Measurements from ENCODE around the gene BLMH. TPM values are rescaled to one million over a fixed set of nuclear protein-coding genes. Genes with fewer than 3 reads are reported as not detected.

BLMH gene
- polyA plus RNA-seq, 1 of the 3 experiments (the other 2 are of a cell fraction): 19.4 TPM

GRCh38 chr17:30210901-30211300 is 80.8 kb downstream of the BLMH start:
- no peak for DNase-seq
- no peak for TF ChIP-seq TEAD4 (IDR thresholded peaks at IDR 0.05; ENCODE audit: borderline replicate concordance, insufficient read depth)
- TF ChIP-seq EZH2phosphoT487 (IDR thresholded peaks at IDR 0.05; ENCODE audit: borderline replicate concordance, low read depth): no peak
- TF ChIP-seq RFX5 (IDR thresholded peaks at IDR 0.05; ENCODE audit: low read length): no peak
- TF ChIP-seq, protein P1, sequence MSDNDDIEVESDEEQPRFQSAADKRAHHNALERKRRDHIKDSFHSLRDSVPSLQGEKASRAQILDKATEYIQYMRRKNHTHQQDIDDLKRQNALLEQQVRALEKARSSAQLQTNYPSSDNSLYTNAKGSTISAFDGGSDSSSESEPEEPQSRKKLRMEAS (IDR thresholded peaks at IDR 0.05; ENCODE audit: low read depth): no peak
- TF ChIP-seq YY1 (IDR thresholded peaks at IDR 0.05; ENCODE audit: low read depth): no peak
- TF ChIP-seq RAD21 (IDR thresholded peaks at IDR 0.05; ENCODE audit: low read length): no peak
- no peaks in the 10 kb centered on the region for H4K20me1 ChIP-seq (ENCODE audit: insufficient read depth)
- H3K4me3 ChIP-seq (ENCODE audit: low read depth in 2 of 2, low read length in 1 of 2): no peak overlapping the region
- no peaks in the 10 kb centered on the region for H3K79me2 ChIP-seq (ENCODE audit: insufficient read depth)
- H3K36me3 ChIP-seq (replicated peaks in 1 of 2; ENCODE audit: control insufficient read depth in 1 of 2, insufficient read depth in 2 of 2, low read length in 1 of 2): no peaks in the 10 kb centered on the region
- no peak overlapping the region for H3K4me2 ChIP-seq
- WGBS (ENCODE audit: low lambda C conversion rate): 81% methylated on average over 10 of the region's 10 CpGs
- no peak overlapping the region for H2AFZ ChIP-seq (ENCODE audit: low read depth)
- no peaks in the 10 kb centered on the region for H3F3A ChIP-seq (replicated peaks; ENCODE audit: insufficient read depth)
- POLR2A ChIA-PET: no interaction called here
- CTCF ChIA-PET: no interaction called here
- H3K9ac ChIP-seq: no peak overlapping the region
- no peaks in the 10 kb centered on the region for H3K27me3 ChIP-seq (ENCODE audit: insufficient read depth)
- no peaks in the 10 kb centered on the region for H3K9me3 ChIP-seq
- H3K27ac ChIP-seq (ENCODE audit: low read depth in 2 of 2, low read length in 1 of 2): no peak overlapping the region
- no peaks in the 10 kb centered on the region for H3K4me1 ChIP-seq (ENCODE audit: control insufficient read depth in 1 of 2, insufficient read depth in 2 of 2, low read depth in 1 of 2, low read length in 1 of 2)
- no peaks in the 10 kb centered on the region for H3K9me2 ChIP-seq

DNA sequence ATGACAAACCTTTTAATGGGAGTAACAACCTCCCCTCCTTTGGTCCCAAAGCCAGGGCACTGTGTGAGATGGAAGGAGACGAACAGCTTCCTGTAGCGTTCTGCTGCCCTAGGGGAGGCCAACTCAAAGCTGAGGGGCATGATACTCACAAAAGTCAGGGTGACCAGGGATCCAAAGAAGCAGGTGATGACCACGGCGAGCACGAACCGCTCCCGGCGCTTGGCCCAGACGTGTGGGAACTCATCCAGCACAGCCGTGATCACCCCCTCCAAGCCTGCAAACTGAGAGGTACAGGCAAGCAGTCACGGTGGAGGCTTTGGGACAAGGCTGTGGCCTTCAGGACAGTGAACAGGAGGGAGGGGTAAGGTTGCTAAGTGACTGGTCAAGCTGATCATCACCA is 81.4 kb downstream of the BLMH start:
- Histone ChIP-seq H3K4me1 (ENCODE audit: control insufficient read depth in 1 of 2, insufficient read depth in 2 of 2, low read depth in 1 of 2, low read length in 1 of 2) (no peaks in the 10 kb centered on the region), H3K79me2 (ENCODE audit: insufficient read depth) (no peaks in the 10 kb centered on the region), H3K4me3 (ENCODE audit: low read depth in 2 of 2, low read length in 1 of 2) (no peak overlapping the region), H3K9me2 (no peaks in the 10 kb centered on the region), H3K27ac (ENCODE audit: low read depth in 2 of 2, low read length in 1 of 2) (no peak overlapping the region), H3F3A (replicated peaks; ENCODE audit: insufficient read depth) (no peaks in the 10 kb centered on the region), H4K20me1 (ENCODE audit: insufficient read depth) (no peaks in the 10 kb centered on the region), H3K27me3 (ENCODE audit: insufficient read depth) (no peaks in the 10 kb centered on the region), H3K36me3 (replicated peaks in 1 of 2; ENCODE audit: control insufficient read depth in 1 of 2, insufficient read depth in 2 of 2, low read length in 1 of 2) (no peaks in the 10 kb centered on the region), H3K4me2 (no peak overlapping the region), H3K9me3 (no peaks in the 10 kb centered on the region), H2AFZ (ENCODE audit: low read depth) (no peak overlapping the region), H3K9ac (no peak overlapping the region)
- WGBS (ENCODE audit: low lambda C conversion rate): 74% methylated on average over 11 of the region's 11 CpGs
- DNase-seq: no peak
- POLR2A ChIA-PET: no interaction called here
- TF ChIP-seq GABPA (IDR thresholded peaks at IDR 0.05; ENCODE audit: low read depth): no peak
- TF ChIP-seq RAD21 (IDR thresholded peaks at IDR 0.05; ENCODE audit: low read length): no peak
- TF ChIP-seq RFX5 (IDR thresholded peaks at IDR 0.05; ENCODE audit: low read length): no peak
- TF ChIP-seq CHD2 (IDR thresholded peaks at IDR 0.05; ENCODE audit: low read length, partially characterized antibody): no peak
- no peak for TF ChIP-seq FOSL2 (IDR thresholded peaks at IDR 0.05; ENCODE audit: borderline replicate concordance, low read depth)
- no peak for TF ChIP-seq RCOR1 (IDR thresholded peaks at IDR 0.05; ENCODE audit: low read length)
- no peak for TF ChIP-seq MXI1 (IDR thresholded peaks at IDR 0.05; ENCODE audit: low read depth, low read length)
- TF ChIP-seq EZH2phosphoT487 (IDR thresholded peaks at IDR 0.05; ENCODE audit: borderline replicate concordance, low read depth): no peak
- no peak for TF ChIP-seq POLR2AphosphoS5 (IDR thresholded peaks at IDR 0.05; ENCODE audit: low read depth, low read length)
- CTCF ChIA-PET: no interaction called here

GRCh38 chr17:30209930-30210329 is 81.8 kb downstream of the BLMH start:
- CTCF ChIA-PET: no interaction called here
- Histone ChIP-seq H3K36me3 (replicated peaks in 1 of 2; ENCODE audit: control insufficient read depth in 1 of 2, insufficient read depth in 2 of 2, low read length in 1 of 2) (no peaks in the 10 kb centered on the region), H3K79me2 (ENCODE audit: insufficient read depth) (no peaks in the 10 kb centered on the region), H3K27ac (ENCODE audit: low read depth in 2 of 2, low read length in 1 of 2) (no peak overlapping the region), H3F3A (replicated peaks; ENCODE audit: insufficient read depth) (no peaks in the 10 kb centered on the region), H3K4me2 (no peak overlapping the region), H3K4me1 (ENCODE audit: control insufficient read depth in 1 of 2, insufficient read depth in 2 of 2, low read depth in 1 of 2, low read length in 1 of 2) (no peaks in the 10 kb centered on the region), H3K4me3 (ENCODE audit: low read depth in 2 of 2, low read length in 1 of 2) (no peak overlapping the region), H4K20me1 (ENCODE audit: insufficient read depth) (no peaks in the 10 kb centered on the region), H3K9me3 (no peaks in the 10 kb centered on the region), H3K9me2 (no peaks in the 10 kb centered on the region), H3K9ac (no peak overlapping the region), H3K27me3 (ENCODE audit: insufficient read depth) (no peaks in the 10 kb centered on the region), H2AFZ (ENCODE audit: low read depth) (no peak overlapping the region)
- 93% methylated on average over 7 of the region's 7 CpGs for WGBS (ENCODE audit: low lambda C conversion rate)
- TF ChIP-seq REST (IDR thresholded peaks at IDR 0.05; ENCODE audit: low read depth, low read length): no peak
- TF ChIP-seq GATA2 (CRISPR knock-in tag; IDR thresholded peaks at IDR 0.05): no peak
- TF ChIP-seq JUND (IDR thresholded peaks at IDR 0.05): no peak
- no peak for TF ChIP-seq YY1 (IDR thresholded peaks at IDR 0.05; ENCODE audit: low read depth)
- TF ChIP-seq TAF1 (IDR thresholded peaks at IDR 0.05; ENCODE audit: borderline replicate concordance, low read depth, low read length): no peak
- TF ChIP-seq, protein P2, sequence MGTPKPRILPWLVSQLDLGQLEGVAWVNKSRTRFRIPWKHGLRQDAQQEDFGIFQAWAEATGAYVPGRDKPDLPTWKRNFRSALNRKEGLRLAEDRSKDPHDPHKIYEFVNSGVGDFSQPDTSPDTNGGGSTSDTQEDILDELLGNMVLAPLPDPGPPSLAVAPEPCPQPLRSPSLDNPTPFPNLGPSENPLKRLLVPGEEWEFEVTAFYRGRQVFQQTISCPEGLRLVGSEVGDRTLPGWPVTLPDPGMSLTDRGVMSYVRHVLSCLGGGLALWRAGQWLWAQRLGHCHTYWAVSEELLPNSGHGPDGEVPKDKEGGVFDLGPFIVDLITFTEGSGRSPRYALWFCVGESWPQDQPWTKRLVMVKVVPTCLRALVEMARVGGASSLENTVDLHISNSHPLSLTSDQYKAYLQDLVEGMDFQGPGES (IDR thresholded peaks at IDR 0.05; ENCODE audit: low read depth, low read length): no peak
- no peak for TF ChIP-seq MXI1 (IDR thresholded peaks at IDR 0.05; ENCODE audit: low read depth, low read length)
- TF ChIP-seq RCOR1 (IDR thresholded peaks at IDR 0.05; ENCODE audit: low read length): no peak
- no peak for TF ChIP-seq RXRA (IDR thresholded peaks at IDR 0.05; ENCODE audit: borderline replicate concordance, low read depth)
- no peak for DNase-seq
- POLR2A ChIA-PET: no interaction called here
